Ramos (cell line): Measurements from ENCODE around the gene SERPIND1.

Experiments used
- in situ Hi-C: fragments of 300-500 bp; cut with MboI; formaldehyde crosslinking; loops from one replicate; pipeline ENCODE4 v1.14.3; 2022; ENCODE audit warnings: low sequenced_read_pairs; ENCODE audit not compliant: unreplicated experiment

Gene SERPIND1

GRCh38 chr22:20746431-20747189 lies 27.3 kb upstream of the SERPIND1 start:
- in situ Hi-C loops = no loop called here

GRCh38 chr22:20747223-20747622 lies 26.7 kb upstream of the SERPIND1 start:
- in situ Hi-C loops = no loop called here

GRCh38 chr22:20748082-20748481 lies 25.8 kb upstream of the SERPIND1 start:
- in situ Hi-C loops = no loop called here

GRCh38 chr22:20748731-20749428 lies 25.0 kb upstream of the SERPIND1 start:
- in situ Hi-C loops = no loop called here

GRCh38 chr22:20749453-20749852 lies 24.5 kb upstream of the SERPIND1 start:
- in situ Hi-C loops = no loop called here

GRCh38 chr22:20750461-20751184 lies 23.3 kb upstream of the SERPIND1 start:
- in situ Hi-C loops = no loop called here

- in situ Hi-C loops = no loop called here
Measured at GRCh38 chr22:20751185-20751851, 22.6 kb upstream of the SERPIND1 start.

- in situ Hi-C loops = no loop called here
Measured at GRCh38 chr22:20752104-20752741, 21.7 kb upstream of the SERPIND1 start.

- in situ Hi-C loops = no loop called here
Measured at GRCh38 chr22:20752873-20753272, 21.0 kb upstream of the SERPIND1 start.

GRCh38 chr22:20756846-20757245 lies 17.1 kb upstream of the SERPIND1 start:
- in situ Hi-C loops = no loop called here

GRCh38 chr22:20758688-20759087 lies 15.2 kb upstream of the SERPIND1 start:
- in situ Hi-C loops = no loop called here

- in situ Hi-C loops = no loop called here
Measured at GRCh38 chr22:20760084-20760483, 13.8 kb upstream of the SERPIND1 start.

GRCh38 chr22:20761536-20761935 lies 12.4 kb upstream of the SERPIND1 start:
- in situ Hi-C loops = no loop called here

- in situ Hi-C loops = no loop called here
Measured at GRCh38 chr22:20762233-20762796, 11.6 kb upstream of the SERPIND1 start.

GRCh38 chr22:20763630-20764470 lies 10.1 kb upstream of the SERPIND1 start:
- in situ Hi-C loops = no loop called here

- in situ Hi-C loops = no loop called here
Measured at GRCh38 chr22:20764471-20764720, 9.5 kb upstream of the SERPIND1 start.

GRCh38 chr22:20764729-20765128 lies 9.2 kb upstream of the SERPIND1 start:
- in situ Hi-C loops = no loop called here

GRCh38 chr22:20765938-20766337 lies 8.0 kb upstream of the SERPIND1 start:
- in situ Hi-C loops = no loop called here

- in situ Hi-C loops = no loop called here
Measured at GRCh38 chr22:20766530-20766929, 7.4 kb upstream of the SERPIND1 start.
